ENCODE data around the gene SYNRG. TPM values are rescaled to one million over a fixed set of nuclear protein-coding genes. Genes with fewer than 3 reads are reported as not detected.

The SYNRG gene
- total and polyA plus RNA-seq, 2 of the 13 experiments (the other 11 are each of a cell fraction or from before 2014, with no cell fraction given): 7.3 to 8.7 TPM

DNA sequence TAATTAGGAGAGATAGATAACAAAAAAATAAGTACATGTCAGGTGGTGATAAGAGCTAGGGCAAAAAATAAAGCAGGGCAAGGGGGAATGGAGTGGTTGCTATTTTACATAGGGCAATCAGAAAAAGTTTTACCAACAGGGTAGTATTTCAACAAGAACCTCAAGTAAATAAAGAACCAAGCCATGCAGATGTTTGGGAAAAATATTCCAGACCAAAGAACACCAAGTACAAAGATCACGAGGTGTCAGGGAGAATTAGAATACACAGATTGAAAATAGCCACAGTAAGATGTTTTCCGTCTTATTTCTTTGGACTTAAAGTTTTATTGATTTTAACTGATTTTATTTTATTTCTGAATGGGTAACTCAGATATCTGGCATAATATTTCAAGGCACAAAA is 11.1 kb downstream of the SYNRG start (continued):
- TF ChIP-seq, protein P1, sequence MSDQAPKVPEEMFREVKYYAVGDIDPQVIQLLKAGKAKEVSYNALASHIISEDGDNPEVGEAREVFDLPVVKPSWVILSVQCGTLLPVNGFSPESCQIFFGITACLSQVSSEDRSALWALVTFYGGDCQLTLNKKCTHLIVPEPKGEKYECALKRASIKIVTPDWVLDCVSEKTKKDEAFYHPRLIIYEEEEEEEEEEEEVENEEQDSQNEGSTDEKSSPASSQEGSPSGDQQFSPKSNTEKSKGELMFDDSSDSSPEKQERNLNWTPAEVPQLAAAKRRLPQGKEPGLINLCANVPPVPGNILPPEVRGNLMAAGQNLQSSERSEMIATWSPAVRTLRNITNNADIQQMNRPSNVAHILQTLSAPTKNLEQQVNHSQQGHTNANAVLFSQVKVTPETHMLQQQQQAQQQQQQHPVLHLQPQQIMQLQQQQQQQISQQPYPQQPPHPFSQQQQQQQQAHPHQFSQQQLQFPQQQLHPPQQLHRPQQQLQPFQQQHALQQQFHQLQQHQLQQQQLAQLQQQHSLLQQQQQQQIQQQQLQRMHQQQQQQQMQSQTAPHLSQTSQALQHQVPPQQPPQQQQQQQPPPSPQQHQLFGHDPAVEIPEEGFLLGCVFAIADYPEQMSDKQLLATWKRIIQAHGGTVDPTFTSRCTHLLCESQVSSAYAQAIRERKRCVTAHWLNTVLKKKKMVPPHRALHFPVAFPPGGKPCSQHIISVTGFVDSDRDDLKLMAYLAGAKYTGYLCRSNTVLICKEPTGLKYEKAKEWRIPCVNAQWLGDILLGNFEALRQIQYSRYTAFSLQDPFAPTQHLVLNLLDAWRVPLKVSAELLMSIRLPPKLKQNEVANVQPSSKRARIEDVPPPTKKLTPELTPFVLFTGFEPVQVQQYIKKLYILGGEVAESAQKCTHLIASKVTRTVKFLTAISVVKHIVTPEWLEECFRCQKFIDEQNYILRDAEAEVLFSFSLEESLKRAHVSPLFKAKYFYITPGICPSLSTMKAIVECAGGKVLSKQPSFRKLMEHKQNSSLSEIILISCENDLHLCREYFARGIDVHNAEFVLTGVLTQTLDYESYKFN (CRISPR knock-in tag; conservative IDR thresholded peaks at IDR 0.05): peak; percentile 32; the same call in 1 of the 2 replicates
- 0 out of 2 replicates have a peak, but pooled peaks have one; percentile 36 for TF ChIP-seq RXRB (CRISPR knock-in tag; IDR thresholded peaks at IDR 0.05; ENCODE audit: borderline replicate concordance)
- TF ChIP-seq, protein P2, sequence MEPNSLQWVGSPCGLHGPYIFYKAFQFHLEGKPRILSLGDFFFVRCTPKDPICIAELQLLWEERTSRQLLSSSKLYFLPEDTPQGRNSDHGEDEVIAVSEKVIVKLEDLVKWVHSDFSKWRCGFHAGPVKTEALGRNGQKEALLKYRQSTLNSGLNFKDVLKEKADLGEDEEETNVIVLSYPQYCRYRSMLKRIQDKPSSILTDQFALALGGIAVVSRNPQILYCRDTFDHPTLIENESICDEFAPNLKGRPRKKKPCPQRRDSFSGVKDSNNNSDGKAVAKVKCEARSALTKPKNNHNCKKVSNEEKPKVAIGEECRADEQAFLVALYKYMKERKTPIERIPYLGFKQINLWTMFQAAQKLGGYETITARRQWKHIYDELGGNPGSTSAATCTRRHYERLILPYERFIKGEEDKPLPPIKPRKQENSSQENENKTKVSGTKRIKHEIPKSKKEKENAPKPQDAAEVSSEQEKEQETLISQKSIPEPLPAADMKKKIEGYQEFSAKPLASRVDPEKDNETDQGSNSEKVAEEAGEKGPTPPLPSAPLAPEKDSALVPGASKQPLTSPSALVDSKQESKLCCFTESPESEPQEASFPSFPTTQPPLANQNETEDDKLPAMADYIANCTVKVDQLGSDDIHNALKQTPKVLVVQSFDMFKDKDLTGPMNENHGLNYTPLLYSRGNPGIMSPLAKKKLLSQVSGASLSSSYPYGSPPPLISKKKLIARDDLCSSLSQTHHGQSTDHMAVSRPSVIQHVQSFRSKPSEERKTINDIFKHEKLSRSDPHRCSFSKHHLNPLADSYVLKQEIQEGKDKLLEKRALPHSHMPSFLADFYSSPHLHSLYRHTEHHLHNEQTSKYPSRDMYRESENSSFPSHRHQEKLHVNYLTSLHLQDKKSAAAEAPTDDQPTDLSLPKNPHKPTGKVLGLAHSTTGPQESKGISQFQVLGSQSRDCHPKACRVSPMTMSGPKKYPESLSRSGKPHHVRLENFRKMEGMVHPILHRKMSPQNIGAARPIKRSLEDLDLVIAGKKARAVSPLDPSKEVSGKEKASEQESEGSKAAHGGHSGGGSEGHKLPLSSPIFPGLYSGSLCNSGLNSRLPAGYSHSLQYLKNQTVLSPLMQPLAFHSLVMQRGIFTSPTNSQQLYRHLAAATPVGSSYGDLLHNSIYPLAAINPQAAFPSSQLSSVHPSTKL (CRISPR knock-in tag; IDR thresholded peaks at IDR 0.05): peak; percentile 35; the same call in 1 of the 2 replicates

DNA sequence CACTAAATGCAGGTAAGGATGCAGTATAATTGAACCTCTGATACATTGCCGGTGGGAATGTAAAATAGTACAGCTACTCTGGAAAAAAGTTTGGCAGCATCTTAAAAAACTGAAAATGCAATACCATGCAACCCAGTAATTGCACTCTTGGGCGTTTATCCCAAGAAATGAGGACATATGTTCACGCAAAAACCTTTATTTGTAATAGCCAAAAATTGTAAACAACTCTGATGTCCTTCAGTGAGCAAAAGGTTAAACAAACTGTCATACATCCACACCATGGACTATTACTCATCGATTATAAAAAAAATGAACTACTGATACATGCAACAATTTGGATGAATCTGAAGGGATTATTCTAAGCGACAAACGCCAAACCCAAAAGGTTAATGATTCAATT is 16.9 kb downstream of the SYNRG start:
- H3K9me3 ChIP-seq (ENCODE audit: low read length): no peaks in the 10 kb centered on the region
- no peak overlapping the region for H3K4me3 ChIP-seq (replicated peaks in 1 of 3; ENCODE audit: insufficient read depth in 1 of 3, low read depth in 2 of 3, low read length in 3 of 3)
- no peak for FAIRE-seq
- no peak overlapping the region for H3K27ac ChIP-seq (ENCODE audit: extremely low read length, insufficient read depth, low read length)
- ATAC-seq: no peak
- no peak overlapping the region for H3K4me2 ChIP-seq (ENCODE audit: low read depth, low read length)
- H3K36me3 ChIP-seq (replicated peaks in 1 of 2; ENCODE audit: control insufficient read depth in 1 of 2, insufficient read depth in 2 of 2, low read length in 2 of 2): peaks cover 0 to 32% of the 10 kb centered on the region in 2 experiments; a peak in 2 of 5 replicates
- CTCF ChIA-PET (ENCODE audit: low intra/inter-chr PET ratio, low total read pairs): no interaction called here
- H2AFZ ChIP-seq (ENCODE audit: low read length): no peak overlapping the region
- H4K20me1 ChIP-seq (ENCODE audit: insufficient read depth, low read length): no peaks in the 10 kb centered on the region
- no peaks in the 10 kb centered on the region for H3K79me2 ChIP-seq (ENCODE audit: insufficient read depth, low read length)
- no peak overlapping the region for H3K9ac ChIP-seq (ENCODE audit: insufficient read depth, low read depth, low read length)
- no peak for DNase-seq (ENCODE audit: low spot score)
- H3K4me1 ChIP-seq (ENCODE audit: insufficient read depth, low read length): no peaks in the 10 kb centered on the region
- WGBS (ENCODE audit: low lambda C conversion rate): 83% methylated on average over 6 of the region's 6 CpGs
- no TSS peak for BruUV-seq (replicated peaks)
- POLR2A ChIA-PET: no interaction called here
- in situ Hi-C loops (cut with HindIII; ENCODE audit: extremely low pct_ligation_motif_present, low pct_unique_long_range_greater_than_20kb): no loop called here
- intact Hi-C loops (cut with micrococcal nuclease; ENCODE audit: unreplicated experiment): no loop called here
- H3K27me3 ChIP-seq (ENCODE audit: control insufficient read depth in 1 of 2, insufficient read depth in 2 of 2, low read length in 2 of 2): no peaks in the 10 kb centered on the region
- TF ChIP-seq, protein P3, sequence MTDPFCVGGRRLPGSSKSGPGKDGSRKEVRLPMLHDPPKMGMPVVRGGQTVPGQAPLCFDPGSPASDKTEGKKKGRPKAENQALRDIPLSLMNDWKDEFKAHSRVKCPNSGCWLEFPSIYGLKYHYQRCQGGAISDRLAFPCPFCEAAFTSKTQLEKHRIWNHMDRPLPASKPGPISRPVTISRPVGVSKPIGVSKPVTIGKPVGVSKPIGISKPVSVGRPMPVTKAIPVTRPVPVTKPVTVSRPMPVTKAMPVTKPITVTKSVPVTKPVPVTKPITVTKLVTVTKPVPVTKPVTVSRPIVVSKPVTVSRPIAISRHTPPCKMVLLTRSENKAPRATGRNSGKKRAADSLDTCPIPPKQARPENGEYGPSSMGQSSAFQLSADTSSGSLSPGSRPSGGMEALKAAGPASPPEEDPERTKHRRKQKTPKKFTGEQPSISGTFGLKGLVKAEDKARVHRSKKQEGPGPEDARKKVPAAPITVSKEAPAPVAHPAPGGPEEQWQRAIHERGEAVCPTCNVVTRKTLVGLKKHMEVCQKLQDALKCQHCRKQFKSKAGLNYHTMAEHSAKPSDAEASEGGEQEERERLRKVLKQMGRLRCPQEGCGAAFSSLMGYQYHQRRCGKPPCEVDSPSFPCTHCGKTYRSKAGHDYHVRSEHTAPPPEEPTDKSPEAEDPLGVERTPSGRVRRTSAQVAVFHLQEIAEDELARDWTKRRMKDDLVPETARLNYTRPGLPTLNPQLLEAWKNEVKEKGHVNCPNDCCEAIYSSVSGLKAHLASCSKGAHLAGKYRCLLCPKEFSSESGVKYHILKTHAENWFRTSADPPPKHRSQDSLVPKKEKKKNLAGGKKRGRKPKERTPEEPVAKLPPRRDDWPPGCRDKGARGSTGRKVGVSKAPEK (CRISPR knock-in tag; IDR thresholded peaks at IDR 0.05; ENCODE audit: borderline replicate concordance): no peak
- no peak for TF ChIP-seq ZZZ3 (CRISPR knock-in tag; IDR thresholded peaks at IDR 0.05; ENCODE audit: borderline replicate concordance)
- no peak for TF ChIP-seq ARNTL (CRISPR knock-in tag; IDR thresholded peaks at IDR 0.05)
- TF ChIP-seq FOSL2 (CRISPR knock-in tag; IDR thresholded peaks at IDR 0.05): no peak
- TF ChIP-seq, protein P4, sequence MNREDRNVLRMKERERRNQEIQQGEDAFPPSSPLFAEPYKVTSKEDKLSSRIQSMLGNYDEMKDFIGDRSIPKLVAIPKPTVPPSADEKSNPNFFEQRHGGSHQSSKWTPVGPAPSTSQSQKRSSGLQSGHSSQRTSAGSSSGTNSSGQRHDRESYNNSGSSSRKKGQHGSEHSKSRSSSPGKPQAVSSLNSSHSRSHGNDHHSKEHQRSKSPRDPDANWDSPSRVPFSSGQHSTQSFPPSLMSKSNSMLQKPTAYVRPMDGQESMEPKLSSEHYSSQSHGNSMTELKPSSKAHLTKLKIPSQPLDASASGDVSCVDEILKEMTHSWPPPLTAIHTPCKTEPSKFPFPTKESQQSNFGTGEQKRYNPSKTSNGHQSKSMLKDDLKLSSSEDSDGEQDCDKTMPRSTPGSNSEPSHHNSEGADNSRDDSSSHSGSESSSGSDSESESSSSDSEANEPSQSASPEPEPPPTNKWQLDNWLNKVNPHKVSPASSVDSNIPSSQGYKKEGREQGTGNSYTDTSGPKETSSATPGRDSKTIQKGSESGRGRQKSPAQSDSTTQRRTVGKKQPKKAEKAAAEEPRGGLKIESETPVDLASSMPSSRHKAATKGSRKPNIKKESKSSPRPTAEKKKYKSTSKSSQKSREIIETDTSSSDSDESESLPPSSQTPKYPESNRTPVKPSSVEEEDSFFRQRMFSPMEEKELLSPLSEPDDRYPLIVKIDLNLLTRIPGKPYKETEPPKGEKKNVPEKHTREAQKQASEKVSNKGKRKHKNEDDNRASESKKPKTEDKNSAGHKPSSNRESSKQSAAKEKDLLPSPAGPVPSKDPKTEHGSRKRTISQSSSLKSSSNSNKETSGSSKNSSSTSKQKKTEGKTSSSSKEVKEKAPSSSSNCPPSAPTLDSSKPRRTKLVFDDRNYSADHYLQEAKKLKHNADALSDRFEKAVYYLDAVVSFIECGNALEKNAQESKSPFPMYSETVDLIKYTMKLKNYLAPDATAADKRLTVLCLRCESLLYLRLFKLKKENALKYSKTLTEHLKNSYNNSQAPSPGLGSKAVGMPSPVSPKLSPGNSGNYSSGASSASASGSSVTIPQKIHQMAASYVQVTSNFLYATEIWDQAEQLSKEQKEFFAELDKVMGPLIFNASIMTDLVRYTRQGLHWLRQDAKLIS (CRISPR knock-in tag; IDR thresholded peaks at IDR 0.05): no peak

All from HepG2 (cell line).